Measurements from ENCODE around the gene PTPRN2. TPM values are rescaled to one million over a fixed set of nuclear protein-coding genes. Genes with fewer than 3 reads are reported as not detected.

PTPRN2 gene
- total and polyA plus RNA-seq, 9 of the 15 experiments (the other 6 are each of a cell fraction or from before 2014, with no cell fraction given) = not detected

DNA sequence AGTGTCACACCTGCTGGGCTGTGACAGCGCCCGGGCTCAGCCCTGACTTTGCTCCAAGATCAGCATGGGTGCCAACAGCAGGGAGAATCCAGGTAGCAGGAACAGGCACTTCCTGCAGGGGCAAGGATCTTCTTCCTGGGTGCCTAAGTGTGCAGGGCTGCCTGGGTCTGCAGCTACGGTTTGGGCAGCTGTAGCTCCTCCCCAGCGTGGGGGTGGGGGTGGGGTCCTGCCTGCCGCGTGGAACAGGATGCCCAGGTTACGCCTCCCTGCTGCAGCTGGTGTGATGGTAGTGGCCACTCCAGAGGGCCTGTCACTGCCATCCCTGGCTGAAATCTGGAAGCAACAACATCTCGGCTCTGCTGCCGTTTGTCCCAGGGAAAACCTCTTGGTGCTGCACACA is 981.5 kb downstream of the PTPRN2 start (continued):
- TF ChIP-seq REST (IDR thresholded peaks at IDR 0.05; ENCODE audit: borderline replicate concordance) (no peak), REST (CRISPR knock-in tag; IDR thresholded peaks at IDR 0.05; ENCODE audit: low read depth) (no peak), EZH2 (IDR thresholded peaks at IDR 0.05; ENCODE audit: borderline replicate concordance, low read depth, low read length) (no peak), NR1H2 (CRISPR knock-in tag; IDR thresholded peaks at IDR 0.05) (no peak), GTF2F1 (IDR thresholded peaks at IDR 0.05; ENCODE audit: low read depth, low read length) (no peak), MTA2 (IDR thresholded peaks at IDR 0.05; ENCODE audit: low read depth) (no peak), PTBP1 (IDR thresholded peaks at IDR 0.05; ENCODE audit: low read depth, low read length) (no peak), HINFP (tag; conservative IDR thresholded peaks at IDR 0.05; ENCODE audit: low read depth) (no peak), ZNF354B (CRISPR knock-in tag; IDR thresholded peaks at IDR 0.05) (no peak), CBX1 (IDR thresholded peaks at IDR 0.05; ENCODE audit: low read depth) (no peak)
- TF ChIP-seq, protein P1, sequence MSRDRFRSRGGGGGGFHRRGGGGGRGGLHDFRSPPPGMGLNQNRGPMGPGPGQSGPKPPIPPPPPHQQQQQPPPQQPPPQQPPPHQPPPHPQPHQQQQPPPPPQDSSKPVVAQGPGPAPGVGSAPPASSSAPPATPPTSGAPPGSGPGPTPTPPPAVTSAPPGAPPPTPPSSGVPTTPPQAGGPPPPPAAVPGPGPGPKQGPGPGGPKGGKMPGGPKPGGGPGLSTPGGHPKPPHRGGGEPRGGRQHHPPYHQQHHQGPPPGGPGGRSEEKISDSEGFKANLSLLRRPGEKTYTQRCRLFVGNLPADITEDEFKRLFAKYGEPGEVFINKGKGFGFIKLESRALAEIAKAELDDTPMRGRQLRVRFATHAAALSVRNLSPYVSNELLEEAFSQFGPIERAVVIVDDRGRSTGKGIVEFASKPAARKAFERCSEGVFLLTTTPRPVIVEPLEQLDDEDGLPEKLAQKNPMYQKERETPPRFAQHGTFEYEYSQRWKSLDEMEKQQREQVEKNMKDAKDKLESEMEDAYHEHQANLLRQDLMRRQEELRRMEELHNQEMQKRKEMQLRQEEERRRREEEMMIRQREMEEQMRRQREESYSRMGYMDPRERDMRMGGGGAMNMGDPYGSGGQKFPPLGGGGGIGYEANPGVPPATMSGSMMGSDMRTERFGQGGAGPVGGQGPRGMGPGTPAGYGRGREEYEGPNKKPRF (IDR thresholded peaks at IDR 0.05; ENCODE audit: low read depth, low read length) = no peak
- TF ChIP-seq, protein P2, sequence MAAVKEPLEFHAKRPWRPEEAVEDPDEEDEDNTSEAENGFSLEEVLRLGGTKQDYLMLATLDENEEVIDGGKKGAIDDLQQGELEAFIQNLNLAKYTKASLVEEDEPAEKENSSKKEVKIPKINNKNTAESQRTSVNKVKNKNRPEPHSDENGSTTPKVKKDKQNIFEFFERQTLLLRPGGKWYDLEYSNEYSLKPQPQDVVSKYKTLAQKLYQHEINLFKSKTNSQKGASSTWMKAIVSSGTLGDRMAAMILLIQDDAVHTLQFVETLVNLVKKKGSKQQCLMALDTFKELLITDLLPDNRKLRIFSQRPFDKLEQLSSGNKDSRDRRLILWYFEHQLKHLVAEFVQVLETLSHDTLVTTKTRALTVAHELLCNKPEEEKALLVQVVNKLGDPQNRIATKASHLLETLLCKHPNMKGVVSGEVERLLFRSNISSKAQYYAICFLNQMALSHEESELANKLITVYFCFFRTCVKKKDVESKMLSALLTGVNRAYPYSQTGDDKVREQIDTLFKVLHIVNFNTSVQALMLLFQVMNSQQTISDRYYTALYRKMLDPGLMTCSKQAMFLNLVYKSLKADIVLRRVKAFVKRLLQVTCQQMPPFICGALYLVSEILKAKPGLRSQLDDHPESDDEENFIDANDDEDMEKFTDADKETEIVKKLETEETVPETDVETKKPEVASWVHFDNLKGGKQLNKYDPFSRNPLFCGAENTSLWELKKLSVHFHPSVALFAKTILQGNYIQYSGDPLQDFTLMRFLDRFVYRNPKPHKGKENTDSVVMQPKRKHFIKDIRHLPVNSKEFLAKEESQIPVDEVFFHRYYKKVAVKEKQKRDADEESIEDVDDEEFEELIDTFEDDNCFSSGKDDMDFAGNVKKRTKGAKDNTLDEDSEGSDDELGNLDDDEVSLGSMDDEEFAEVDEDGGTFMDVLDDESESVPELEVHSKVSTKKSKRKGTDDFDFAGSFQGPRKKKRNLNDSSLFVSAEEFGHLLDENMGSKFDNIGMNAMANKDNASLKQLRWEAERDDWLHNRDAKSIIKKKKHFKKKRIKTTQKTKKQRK (IDR thresholded peaks at IDR 0.05; ENCODE audit: borderline replicate concordance, low read depth, low read length) = no peak
